GM11168 (cell line): ENCODE measurements around the gene IL26.

Experiments used
- in situ Hi-C: fragments of 300-500 bp; cut with MboI; formaldehyde crosslinking; loops from one replicate; pipeline ENCODE4 v1.12.0; 2022; ENCODE audit warnings: low sequenced_read_pairs; ENCODE audit not compliant: unreplicated experiment

Gene IL26, protein sequence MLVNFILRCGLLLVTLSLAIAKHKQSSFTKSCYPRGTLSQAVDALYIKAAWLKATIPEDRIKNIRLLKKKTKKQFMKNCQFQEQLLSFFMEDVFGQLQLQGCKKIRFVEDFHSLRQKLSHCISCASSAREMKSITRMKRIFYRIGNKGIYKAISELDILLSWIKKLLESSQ

DNA sequence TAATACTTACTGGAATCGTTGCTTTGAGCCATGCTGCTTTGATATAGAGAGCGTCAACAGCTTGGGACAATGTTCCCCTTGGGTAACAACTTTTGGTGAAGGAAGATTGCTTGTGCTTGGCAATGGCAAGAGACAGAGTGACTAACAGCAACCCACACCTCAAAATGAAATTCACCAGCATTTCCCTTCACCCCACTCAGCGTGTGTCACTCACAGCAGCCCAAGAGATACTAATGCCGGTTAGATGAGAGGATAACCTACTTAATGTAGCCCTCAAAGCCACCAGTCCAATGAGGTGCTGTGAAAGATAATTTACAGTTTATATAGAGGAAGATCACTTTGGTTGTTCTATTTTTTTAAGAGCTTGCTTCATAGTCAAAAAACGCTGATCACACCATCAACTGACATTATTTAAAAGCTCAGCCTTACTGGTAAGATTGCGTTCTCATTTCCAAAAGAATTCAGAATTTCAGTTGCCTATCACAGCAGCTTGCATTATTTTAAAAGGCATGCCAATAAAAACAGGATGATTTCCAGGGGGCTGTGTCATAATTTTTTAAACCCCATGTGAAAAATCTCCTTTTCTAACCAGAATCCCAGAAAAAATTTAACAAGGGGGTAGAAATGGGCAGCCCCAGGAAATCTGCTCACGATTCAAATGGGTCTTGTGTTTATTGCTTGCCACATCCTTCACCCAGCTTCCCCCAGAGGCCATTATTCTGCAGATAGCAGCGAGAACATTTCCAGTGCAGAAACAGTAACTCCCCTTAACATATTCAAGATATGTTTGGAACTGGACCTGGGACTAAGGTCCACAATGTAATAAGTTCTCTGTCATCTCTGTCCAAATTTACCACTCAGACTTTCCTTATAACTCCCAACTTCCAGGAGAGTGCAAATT is at the start of gene IL26:
IL26 (minus strand) TSS at position 235 of the 901 bp plus-strand sequence; CDS start at position 181, 54 bp downstream.
- in situ Hi-C loops, result loop anchor here (5.0 kb wide), 1 partner anchor 86 kb away; no protein-coding TSS in a partner anchor

DNA sequence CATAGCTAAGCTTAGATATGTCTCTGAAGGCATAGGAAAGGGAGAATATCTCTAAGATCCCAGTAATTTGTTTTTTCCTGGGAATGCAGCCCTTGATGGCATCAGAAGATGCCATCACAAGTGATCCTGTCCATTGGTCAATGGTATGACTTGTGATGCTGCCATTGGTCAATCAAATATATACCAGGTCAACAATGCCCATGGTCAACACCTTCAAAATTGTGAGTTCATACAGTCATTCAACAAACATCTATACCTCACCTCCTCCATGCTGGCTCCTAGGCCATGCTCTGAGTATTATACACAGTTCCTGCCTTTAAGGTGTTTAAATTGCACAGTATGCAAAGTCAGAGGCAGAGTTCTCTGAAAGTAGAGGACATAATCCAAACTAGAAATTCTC is 47.1 kb upstream of the IL26 start:
- in situ Hi-C loops, result no loop called here

DNA sequence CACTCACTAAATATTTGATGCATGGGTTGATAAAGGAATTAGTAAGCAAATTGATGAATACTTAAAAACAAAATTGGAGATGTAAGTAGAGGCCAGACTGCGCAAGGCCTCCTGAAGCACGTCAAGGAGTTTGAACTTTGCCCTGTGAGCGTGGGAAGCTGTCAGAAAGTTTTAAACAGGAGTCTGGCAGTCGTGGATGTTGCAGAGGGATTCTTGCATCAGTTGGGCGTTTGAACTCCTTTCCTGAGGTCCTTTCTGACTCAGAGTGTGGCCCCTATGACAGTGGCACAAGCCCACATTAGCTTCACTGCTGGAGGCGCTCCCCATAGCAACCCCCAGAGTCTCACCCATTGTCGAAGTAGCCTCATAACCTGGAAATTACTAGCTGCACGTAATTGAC is 45.7 kb upstream of the IL26 start:
- in situ Hi-C loops, result no loop called here

DNA sequence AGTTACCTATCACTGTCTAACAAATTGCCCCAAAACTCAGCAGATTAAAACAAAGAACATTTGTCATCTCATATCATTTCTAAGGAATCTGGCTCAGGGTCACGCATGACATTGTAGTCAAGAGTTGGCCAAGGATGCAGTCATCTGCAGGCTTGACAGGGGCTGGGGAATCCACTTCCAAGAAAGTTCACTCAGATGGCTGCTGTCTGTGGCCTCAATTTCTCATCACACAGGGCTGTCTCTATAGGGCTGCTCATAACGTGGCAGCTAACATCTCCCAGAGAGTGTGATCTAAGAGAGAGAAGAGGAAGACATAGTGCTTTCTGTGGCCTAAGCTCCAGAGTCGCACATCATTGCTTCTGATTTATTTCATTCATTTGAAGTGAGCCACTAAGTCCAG is 44.7 kb upstream of the IL26 start:
- in situ Hi-C loops, result no loop called here

DNA sequence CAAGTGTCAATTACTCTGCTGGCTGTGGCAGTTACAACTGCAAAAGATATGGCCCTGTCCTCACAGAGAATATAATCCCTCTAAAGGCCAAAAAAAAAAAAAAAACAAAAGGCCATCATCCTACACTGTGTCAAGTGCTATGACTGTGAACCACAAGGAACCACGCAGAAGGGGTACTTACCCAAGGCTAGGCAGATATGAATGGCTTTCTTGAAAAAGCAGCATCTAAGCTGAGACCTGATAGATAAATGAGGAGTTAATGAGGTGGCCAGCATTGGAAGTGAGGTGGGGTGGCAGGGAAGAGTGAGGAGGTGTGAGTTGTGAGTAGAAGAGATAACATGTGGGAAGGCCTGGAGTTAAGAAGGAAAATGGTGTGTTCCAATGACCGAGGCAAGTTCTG is 44.2 kb upstream of the IL26 start:
- in situ Hi-C loops, result no loop called here

DNA sequence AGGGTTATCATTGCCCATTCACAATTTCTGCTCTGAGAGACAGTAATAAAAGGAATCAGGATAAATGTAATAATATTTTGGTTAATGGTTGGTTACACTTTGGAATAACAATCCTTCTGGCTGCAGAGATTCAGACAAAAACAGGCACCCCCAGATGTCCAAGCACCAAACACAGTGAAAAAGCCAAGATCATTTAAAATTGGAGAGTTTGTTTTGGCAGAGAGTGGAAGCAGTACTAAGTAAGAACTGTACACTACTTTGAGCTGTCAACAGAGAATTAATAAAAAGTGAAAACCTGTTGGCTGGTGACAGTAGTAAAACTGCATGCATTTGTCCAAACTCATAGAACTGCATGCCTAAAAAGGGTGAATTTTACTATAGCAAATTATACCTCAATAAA is 43.4 kb upstream of the IL26 start:
- in situ Hi-C loops, result no loop called here

DNA sequence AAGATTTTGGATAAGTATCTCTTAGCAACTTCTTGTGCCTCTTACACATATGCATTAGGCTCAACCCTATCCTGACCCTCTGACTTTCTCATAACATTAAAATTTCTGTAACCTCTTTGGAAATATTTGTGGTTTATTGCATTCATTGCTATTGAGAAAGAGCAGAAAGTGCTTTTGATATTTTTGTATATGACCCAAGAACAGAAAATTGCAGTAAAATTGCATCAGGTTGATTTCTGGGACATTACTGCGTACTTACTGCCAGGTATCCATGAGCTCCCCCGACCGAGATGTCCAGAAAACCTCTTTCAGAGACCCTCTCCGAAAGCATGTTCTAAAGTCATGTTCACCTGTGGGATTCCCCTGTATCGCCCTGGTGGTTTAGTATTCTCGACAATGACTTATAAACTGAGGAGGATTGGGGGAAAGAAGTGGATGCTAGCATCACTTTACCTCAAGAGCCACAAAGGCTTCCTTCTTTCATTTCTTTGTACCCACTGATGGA is 42.3 kb upstream of the IL26 start:
- in situ Hi-C loops, result no loop called here

DNA sequence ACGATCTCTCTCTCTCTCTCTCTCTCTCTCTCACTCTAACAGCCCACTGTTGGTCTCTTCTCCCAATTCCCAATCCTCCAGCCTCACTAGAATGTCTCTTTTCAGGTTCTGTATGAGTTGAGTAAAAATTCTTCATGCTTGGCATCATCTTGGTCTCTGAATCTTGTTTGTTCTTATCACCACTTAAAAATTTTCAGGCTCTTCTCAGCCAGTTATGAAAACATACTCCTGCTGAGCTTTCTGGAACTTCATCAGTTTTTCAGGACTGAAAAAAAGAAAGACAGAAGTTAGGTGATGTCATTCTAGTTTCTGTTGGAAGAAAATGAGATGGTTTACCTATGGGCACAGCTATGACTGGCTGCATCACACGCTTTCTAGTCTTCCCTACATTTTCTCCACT is 39.2 kb upstream of the IL26 start:
- in situ Hi-C loops, result no loop called here

DNA sequence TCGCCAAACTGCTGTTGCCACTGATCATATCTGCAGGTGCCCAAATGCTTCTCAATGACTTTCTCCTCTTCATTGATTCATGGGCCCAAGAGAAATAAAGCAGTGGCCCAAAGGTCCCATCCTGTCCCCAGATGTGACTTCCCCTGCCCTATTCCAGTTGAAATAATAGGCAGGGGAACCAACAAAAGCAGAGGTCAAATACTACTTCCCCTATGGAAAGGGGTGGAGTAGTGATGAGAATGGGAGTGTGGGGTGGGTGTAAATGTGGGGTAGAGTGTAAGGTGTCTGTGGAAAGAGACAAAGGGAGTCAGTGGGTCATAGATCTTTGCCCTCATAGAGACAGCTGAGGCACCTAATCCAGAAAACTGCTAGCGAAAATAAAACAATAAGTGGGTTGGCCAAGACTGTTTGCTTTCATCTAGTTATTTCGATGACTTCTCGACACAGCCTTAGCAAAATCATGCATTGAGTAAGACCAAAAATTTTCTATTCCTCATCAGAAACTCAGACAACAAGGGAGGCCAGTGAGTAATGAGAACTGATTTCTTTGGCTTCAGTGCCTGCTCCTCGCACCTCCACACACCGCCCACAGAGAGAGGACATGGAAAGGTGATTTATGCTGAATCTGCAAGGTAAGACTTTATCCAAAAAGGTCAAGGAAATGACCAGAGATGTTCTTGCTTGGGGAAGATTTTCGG is 38.7 kb upstream of the IL26 start:
- in situ Hi-C loops, result no loop called here

DNA sequence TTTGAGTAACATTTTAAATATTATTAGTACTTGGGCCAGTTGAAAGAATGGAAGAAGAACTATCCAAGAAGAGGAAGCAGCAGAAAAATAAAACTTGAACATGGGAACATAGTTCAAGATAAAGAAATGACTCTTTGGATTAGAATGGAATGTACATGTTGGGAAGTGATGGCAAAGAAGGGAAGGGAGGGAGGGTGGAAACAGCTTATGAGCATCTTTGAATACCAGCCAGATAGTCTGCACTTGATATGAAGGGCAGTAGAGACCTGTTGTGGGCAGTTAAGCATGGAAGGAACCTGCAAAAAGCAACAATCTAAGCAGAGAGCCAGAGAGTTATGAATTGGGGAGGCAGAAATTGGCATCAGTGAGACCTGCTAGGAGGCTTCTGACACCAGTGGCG is 37.8 kb upstream of the IL26 start:
- in situ Hi-C loops, result no loop called here

DNA sequence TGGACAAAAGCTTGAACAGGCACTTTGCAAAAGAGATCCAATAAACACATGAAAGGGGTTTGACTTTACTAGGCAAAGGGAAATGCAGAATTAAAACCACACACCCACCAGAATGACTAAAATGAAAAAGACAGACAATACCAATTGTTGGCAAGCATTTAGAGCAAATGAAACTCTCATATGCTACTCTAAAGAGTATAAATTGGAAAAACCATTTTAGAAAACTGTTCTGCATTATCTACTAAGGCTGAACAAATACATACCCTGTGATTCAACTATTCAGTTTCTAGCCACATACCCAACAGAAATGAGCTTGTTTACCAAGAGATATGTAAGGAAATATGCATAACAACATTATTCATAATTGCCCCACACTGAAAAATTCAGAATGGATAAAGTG is 36.3 kb upstream of the IL26 start:
- in situ Hi-C loops, result no loop called here

DNA sequence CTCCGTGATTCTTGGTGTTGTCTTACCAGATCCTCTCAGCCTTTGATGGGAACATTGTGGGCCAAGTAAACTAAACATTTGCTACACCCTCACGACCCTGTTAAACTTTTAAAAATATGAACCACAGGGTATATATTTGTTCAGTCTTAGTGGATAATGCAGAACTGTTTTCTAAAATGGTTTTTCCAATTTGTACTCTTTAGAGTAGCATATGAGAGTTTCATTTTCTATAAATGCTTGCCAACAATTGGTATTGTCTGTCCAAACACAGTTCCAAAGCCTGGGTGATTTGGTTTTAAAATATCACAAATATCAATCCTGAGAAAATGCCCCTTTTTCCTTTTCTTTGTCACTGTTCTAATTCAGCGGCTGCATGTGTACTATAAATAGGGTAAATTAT is 34.5 kb upstream of the IL26 start:
- in situ Hi-C loops, result no loop called here

DNA sequence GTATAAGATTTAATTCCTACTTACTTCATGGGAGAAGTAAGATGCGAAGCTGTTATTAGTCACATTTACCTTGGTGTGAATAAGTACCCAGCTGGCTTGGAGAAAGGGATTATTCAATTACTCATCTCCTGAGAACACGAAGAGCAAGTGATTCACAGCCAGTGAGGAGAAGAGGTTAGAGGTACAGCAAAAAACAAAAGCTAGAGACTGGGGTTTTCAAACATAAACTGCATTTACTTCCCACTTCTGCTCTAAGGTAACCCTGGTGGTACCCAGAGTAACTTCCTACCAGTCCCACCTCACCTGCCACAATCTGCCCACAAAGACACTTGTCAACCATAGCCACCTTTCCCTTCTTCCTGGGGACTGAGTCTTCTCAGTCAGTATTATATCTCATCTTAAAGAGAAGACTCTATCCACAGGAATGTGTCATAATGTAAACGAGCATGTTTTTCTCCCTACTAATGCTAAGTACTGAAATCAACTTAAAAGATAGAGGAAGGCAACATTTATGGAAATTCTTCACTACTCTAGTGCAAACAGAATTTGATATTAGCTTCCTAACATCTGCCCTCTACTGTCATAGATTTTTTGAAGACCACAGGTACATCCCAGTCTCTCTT is 33.8 kb upstream of the IL26 start:
- in situ Hi-C loops, result no loop called here

DNA sequence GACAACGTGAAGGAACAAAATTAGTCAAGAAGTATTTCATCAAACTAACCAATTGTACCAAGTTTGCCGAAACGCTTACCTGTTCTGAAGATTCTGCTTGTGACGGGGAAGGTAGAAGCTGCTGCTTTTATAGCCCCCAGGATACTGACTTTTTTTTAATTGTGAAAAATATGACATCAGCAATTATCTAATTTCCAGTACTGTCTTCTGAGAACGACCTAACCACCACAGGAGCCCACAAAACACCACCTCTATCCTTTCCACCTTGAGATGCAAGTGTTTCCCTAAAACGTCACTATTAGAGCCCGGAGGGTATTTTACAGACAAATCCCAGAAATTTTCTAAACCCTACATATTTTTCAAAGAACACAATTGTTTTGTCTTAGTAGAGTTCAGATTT is 27.9 kb upstream of the IL26 start, which contains the start of gene IL22:
IL22 (minus strand) TSS at position 101 of the 400 bp plus-strand sequence. CDS start 156 bp downstream, outside the sequence.
- in situ Hi-C loops, result no loop called here

DNA sequence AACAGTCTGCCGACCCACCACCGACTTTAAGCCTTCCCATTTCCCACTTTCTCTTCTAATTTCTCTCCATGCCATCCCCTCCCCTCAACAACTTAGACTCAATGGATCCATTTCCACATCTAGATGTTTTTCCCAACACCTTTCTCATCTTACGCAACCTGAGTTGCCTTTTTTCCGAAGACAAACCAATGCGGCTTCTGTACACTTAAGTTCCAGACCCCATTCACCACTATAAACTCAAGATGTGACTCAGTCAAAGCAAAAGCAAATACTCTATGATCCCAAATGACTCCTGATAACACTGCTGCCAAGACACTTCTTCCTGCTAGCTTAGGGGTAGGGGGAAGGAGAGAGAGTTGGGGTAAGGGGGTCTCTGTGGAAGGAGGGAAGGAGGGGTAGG is 26.5 kb upstream of the IL26 start:
- in situ Hi-C loops, result no loop called here

DNA sequence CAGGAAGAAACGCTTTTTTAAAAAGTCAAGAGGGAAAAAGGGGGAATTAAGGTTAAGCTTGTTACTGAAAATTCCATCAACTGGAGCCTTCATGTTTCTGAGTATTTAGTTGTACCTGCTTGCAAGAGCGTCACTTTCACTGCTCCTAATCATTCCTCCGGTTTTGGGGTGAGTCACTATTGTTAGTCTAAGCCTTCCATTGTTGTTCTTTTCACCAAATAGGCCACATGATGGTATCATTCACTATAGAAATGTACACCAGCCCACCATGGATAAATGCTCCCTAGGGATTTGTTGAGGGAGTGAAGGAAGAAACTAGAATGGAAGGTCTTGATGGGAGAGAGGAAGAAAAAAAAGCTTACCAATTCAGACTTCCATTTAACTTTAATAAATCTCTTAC is 24.8 kb upstream of the IL26 start:
- in situ Hi-C loops, result no loop called here

DNA sequence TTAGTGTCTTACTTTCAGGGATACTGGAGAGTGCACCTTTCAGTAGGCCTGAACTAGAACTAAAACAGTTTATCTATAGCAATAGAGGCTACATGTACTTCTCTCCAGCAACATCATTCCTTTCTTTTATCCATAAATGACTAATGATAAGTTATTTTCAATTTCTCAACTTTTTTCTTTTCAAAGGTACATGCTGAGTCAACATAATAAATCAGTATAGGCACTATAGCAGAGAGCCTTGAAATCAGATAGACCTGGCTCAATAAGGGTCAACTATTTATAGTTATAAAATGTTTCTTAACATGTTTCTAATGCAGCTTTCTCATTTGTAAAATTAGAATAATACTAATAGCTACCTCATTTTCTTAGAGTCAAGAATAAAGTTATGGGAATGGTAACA is 22.2 kb upstream of the IL26 start:
- in situ Hi-C loops, result no loop called here

DNA sequence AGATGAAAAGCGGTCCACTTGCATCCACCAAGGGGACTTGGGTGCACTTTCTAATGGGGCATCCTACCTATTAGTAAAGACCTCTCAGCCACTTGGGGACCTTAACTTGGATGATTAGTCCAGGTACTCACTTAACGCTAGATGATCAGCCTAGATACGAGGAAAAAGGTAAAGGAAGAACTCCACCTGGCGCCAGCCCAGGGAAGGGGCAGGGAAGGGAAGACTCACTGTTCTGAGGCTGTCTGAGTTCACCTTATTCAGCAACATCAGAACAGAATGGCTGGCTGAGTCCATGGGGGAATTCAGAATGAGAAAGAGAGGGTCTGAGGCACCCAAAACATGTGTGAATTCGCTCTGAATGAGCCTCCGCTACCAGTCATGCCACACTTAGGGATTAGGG is 20.7 kb upstream of the IL26 start:
- in situ Hi-C loops, result no loop called here

DNA sequence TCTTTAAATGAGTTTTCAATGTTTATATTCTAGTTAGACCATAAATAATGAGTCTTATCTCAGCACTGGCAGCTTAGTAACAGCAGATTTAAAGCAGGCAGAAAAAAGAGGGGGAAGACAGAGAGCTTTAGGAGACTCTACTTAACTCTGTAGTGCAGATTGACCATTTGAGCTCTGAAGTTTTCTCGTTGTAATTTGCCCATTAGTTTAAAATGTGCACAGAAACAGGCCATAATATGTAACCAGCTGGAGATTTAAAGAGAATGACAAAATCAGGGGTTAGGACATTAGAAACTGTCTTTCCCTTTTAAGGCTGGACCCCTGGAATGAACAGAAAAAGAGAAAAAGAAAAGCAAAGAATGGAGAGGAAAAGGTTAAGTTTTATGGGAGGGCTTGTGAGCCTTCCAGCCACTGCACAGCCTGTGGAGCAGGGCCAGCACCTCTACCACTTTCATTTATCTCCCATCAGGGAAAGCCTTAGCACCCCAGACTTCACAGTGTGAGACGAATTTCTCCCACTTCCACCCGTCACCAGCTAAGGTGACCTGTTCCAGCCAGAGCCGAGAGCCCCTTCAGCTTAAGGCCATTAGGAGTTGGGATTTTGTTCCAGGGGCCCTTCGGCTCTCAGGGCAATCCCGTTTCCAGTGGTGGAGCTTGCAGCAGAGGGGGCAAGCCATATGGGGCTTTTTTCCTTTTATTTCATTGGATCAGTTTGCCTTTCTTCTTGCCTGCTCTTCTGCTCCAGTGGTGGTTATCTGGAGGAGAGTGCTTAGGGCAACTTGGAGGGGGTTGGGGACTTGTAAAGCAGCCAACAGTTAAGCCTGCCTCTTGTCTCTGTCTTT is 19.8 kb upstream of the IL26 start:
- in situ Hi-C loops, result no loop called here

DNA sequence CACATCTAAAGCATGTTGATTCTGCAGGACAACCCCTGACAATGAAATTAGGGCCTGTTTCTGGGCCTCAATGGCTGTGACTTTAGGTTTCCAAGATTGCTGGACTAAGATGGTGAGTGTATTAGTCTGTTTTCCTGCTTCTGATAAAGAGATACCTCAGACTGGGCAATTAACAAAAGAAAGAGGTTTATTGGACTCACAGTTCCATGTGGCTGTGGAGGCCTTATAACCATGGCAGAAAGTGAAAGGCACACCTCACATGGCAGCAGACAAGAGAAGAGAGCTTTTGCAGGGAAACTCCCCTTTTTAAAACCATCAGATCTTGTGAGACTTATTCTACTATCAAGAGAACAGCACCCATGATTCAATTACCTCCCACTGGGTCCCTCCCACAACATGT is 17.2 kb upstream of the IL26 start:
- in situ Hi-C loops, result no loop called here
